ENCODE data around the gene SLX4IP.
"Not testable (repeated sequence)": the region's sequence is repeated elsewhere in the genome, so short reads cannot be mapped to it uniquely, and the experiment has no call there.

DNA sequence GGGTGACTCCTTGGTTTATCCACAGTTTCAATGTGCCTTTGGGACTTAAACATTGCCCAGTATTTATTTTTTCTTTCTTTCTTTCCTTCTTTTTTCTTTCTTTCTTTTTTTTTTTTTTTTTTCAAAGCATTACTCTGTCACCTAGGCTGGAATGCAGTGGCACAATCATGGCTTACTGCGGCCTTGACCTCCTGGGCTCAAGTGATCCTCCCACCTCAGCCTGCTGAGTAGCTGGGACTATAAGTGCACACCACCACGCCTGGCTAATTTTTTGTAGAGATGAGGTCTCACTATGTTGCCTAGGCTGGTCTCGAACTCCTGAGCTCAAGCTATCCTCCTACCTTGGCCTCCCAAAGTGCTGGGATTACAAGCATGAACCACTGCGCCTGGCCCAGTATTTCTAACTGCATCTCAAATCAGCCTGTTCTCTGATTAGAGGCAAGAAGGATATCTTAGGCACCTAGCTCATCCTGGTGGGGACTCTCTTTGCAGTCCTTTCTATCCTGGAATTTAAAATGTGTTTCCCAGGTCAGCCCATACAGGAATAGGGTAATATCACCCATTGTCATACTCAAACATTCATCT, 182.5 kb downstream of the SLX4IP start:
- TF ChIP-seq EZH2 (IDR thresholded peaks at IDR 0.05); POLR2AphosphoS5 (IDR thresholded peaks at IDR 0.05; ENCODE audit: borderline replicate concordance, low read depth, low read length); FOXP2 (optimal IDR thresholded peaks at IDR 0.05; ENCODE audit: control extremely low read depth, extremely low read length, insufficient read depth): not testable (repeated sequence)

Data from SK-N-MC (cell line).